HG02840 (cell line): ENCODE results near the gene CSTPP1.
"Not testable (repeated sequence)": the region's sequence is repeated elsewhere in the genome, so short reads cannot be mapped to it uniquely, and the experiment has no call there.

Source experiments
- ATAC-seq: cut with Tn5 transposase; IDR thresholded peaks from one replicate; pipeline ENCODE4 v1.9.1; 2021; ENCODE audit warnings: mild to moderate bottlenecking, moderate library complexity, moderate number of reproducible peaks; ENCODE audit not compliant: unreplicated experiment, low FRiP score

CSTPP1 gene

GRCh38 chr11:47087801-47088200 lies 151.2 kb downstream of the CSTPP1 start:
- ATAC-seq: no peak

GRCh38 chr11:47093541-47093940 lies 157.0 kb downstream of the CSTPP1 start:
- no peak for ATAC-seq

- ATAC-seq: not testable (repeated sequence)
Measured at GRCh38 chr11:47096871-47097270, 160.3 kb downstream of the CSTPP1 start.

DNA sequence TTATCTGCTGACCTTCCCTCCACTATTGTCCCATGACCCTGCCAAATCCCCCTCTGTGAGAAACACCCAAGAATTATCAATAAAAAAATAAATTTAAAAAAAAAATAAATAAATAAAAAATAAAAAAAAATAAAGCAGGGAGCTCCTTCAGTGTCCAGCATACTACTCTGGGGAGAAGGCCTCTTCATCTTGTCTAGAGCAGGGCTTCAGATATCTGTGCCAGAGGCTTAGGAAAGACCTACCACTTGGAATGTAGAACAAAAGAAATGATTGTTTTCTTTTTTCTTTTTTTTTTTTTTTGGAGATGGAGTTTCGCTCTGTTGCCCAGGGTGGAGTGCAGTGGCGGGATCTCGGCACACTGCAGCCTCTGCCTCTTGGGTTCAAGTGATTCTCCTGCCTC lies 161.7 kb downstream of the CSTPP1 start:
- ATAC-seq: not testable (repeated sequence)

GRCh38 chr11:47099214-47099917 lies 162.8 kb downstream of the CSTPP1 start:
- ATAC-seq: no peak

DNA sequence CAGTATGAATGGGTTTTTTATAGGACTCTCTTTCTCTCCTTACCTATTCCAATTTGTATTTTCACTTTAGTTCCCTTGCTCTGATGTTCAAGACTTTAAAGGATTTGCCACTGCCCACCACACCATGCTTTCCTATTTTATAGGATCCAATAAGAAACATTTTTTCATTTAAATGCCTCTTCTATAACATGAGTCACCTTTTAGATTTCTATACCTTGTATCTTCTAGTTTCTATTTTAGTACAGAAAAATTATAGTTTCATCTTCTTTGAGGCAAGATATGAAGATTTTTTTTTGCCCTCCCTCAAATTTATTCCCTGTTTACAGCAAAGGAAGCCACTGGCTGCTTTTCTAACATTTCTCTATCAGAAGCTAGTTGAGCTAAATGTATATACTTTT lies 163.4 kb downstream of the CSTPP1 start:
- ATAC-seq: no peak

- no peak for ATAC-seq
Measured at GRCh38 chr11:47101406-47101805, 164.8 kb downstream of the CSTPP1 start.

DNA sequence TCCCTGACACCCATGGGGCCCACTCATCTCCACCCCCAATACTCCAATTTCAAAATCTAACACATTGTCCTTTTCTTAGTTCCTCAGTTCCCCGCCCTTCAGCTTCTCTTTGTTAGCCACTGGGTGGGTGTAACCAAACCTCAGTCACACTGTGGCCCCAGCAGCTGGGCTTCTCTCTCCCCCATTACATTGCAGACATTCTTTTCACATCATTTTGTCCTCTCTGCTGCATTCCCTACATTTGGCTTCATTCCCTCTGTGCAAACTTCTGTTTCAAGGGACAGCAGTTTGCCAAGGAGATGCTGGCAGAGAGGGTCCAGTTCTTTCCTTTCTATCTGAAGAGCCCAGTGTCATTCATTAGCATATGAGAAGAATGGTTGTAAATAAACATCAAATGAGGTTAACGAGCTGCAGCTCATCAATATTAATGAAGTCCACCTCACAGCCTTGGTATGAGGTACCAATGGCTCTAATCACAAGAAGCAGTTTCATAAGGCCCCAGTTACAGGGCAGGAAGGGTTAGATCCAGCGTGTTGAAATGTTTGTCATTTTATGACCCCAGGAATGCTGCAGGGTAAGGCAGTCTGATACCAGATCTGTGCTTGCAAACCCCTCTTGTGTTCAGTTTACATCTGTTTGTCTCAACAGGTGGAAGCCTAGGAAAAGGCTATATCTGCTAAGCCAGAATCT lies 167.8 kb downstream of the CSTPP1 start:
- no peak for ATAC-seq

- ATAC-seq: no peak
Measured at GRCh38 chr11:47105541-47105940, 169.0 kb downstream of the CSTPP1 start.

GRCh38 chr11:47105974-47106373 lies 169.4 kb downstream of the CSTPP1 start:
- no peak for ATAC-seq

DNA sequence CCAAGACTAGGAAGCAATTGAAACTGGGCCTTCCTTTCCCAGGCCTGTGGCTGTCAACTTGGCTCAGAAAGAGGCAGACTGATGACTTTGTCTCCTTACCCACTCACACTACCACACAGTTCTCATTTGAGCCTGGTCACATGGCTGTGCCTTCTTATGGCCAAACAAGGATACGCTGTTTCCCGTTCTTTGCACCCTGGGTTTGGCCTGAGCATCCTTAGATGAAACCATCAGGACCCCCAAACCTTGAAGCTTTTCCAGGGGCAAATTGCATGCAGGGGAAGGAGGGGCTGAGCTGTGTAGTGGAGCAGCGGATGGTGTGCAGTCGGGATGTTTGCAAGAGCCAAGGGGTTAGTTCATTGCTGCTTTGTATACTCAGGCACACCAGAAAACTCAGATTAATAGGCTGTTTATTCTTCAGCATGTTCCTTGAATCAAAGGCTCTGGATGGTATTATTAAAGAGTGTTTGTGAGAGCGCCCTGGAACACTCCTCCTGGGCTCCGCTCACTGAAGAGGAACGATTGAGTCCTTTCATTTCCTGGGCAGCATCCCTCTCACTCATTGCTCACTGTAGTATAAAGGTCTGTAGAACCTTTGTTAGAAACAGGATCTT lies 170.3 kb downstream of the CSTPP1 start:
- ATAC-seq: no peak

GRCh38 chr11:47107744-47108143 lies 171.2 kb downstream of the CSTPP1 start:
- ATAC-seq: no peak

DNA sequence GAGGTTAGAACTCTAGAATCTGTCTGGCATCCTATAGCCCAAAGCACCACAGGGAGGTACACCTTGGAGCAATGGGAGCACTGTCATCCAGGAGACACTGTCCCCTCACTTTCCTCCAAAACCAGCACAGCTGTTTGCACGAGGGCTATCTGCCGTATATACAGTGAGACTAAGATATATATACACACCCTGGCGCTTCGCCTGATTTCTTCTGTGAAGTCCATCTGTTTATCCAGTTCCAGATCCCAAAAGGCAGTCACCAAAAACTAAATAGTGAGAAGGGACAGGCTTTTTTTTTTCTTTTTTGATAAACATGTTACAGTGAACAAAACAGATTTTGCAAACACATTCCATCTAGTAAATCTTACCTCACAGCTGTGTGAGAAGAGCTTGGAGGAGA lies 171.7 kb downstream of the CSTPP1 start:
- ATAC-seq: no peak

- ATAC-seq: no peak
Measured at GRCh38 chr11:47109051-47109726, 172.6 kb downstream of the CSTPP1 start.

DNA sequence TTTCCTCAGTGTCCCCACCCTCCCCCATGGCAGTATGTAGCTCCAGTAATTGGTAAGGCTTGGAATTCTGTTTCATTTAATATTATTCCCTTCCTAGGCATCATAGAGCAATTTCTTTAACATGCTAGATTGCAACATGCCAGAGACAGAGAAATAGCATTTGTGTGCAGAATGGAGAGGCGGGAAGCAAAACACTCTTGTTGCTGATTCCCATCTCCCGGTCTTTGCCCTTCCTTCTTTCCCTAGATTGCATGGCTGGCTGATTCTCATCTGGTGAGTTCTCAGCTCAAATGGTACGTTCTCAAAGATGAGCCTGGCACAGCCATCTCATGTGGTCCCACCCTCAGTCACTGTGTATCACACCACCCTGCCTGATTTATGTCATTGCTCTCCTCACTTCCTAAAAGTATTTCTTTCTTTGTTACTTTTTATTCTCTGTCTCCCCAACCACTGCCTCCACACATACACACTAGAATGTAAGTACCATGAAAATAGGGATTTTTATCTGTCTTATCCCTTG lies 173.2 kb downstream of the CSTPP1 start:
- ATAC-seq: no peak

DNA sequence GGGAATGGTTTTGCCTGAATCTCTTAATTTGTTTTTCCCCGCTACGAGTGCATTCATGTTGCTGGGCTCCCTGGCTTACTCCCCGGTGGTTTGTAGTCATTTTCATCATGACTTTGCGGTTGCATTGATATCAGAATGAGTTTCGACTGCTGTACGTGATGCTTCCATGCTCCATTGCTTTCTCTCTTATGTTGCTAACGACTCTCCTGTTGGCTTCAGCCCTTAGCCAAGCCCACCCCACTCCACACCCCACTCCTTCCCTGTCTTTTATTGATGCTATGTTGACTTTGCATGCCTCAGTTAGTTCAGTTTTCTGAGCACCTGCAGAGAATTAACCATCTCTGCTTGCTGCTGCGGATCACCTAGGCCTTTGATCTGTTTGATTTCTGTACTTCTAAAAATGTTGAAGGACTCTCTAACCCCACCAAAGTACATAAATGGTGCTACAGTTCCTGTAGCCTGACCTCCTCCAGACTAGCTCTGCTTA lies 174.8 kb downstream of the CSTPP1 start:
- ATAC-seq: no peak

DNA sequence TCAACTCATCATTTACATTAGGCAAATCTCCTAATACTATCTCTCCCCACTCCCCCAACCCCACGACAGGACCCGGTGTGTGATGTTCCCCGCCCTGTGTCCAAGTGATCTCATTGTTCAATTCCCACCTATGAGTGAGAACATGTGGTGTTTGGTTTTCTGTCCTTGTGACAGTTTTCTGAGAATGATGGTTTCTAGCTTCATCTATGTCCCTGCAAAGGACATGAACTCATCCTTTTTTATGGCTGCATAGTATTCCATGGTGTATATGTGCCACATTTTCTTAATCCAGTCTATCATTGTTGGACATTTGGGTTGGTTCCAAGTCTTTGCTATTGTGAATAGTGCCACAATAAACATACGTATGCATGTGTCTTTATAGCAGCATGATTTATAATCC lies 176.4 kb downstream of the CSTPP1 start:
- not testable (repeated sequence) for ATAC-seq

GRCh38 chr11:47118958-47119688 lies 182.6 kb downstream of the CSTPP1 start:
- ATAC-seq: not testable (repeated sequence)

DNA sequence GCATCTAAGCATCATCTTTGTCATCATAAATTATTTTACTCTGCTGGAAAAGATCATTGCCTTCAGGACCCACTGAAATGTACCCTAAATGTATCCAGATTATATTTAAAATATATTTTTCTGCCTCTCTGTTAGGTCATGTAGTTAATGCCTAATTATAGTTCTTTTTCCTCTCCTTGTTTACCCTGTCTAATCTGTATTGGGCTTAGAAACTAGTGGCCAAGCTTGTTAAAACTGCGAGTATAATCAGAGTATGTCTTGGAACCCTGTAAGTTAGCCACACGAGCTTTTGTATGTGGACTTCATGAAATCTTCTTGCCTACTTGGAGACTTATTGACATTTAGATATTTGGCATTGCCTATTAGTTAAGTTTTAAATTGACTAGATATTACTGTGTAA lies 184.5 kb downstream of the CSTPP1 start:
- ATAC-seq: no peak

DNA sequence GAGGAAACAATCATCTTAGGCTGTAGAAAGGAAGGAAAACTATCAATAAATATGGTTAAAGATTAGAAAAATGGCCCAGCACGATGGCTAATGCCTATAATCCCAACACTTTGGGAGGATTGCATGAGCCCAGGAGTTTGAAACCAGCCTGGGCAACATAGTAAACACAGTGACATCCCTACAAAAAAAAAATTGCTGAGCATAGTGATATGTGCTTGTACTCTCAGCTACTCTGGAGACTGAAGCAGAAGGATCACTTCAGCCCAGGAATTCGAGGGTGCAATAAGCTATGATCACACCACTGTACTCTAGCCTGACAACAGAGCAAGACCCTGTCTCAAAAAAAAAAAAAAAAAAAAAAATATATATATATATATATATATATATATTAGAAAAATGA lies 185.2 kb downstream of the CSTPP1 start:
- no peak for ATAC-seq
